ENCODE data around the gene MAP4K2. TPM values are rescaled to one million over a fixed set of nuclear protein-coding genes. Genes with fewer than 3 reads are reported as not detected.

The MAP4K2 gene
- total and polyA plus RNA-seq, 2 experiments from 2014 or later: 9.9 to 42.6 TPM

- Mint-ChIP-seq H3K27ac (no peak overlapping the region), H3K27me3 (ENCODE audit: insufficient read depth, low read depth, poor library complexity) (peaks cover 40% of the 10 kb centered on the region), H3K4me1 (peaks cover 35% of the 10 kb centered on the region), H3K36me3 (ENCODE audit: low read depth) (peaks cover 43% of the 10 kb centered on the region), H3K4me3 (no peak overlapping the region; the same call in 2 of the 3 replicates), H3K9me3 (no peaks in the 10 kb centered on the region)
- Histone ChIP-seq H4K20me1 (replicated peaks; ENCODE audit: insufficient read depth) (no peaks in the 10 kb centered on the region), H3K36me3 (ENCODE audit: insufficient read depth) (no peaks in the 10 kb centered on the region), H3K4me2 (peak overlapping the region; percentile 67; the same call in 1 of the 2 replicates), H3K4me3 (no peak overlapping the region), H3K9me2 (ENCODE audit: insufficient read depth) (no peaks in the 10 kb centered on the region), H3K27me3 (ENCODE audit: insufficient read depth) (peaks cover 34% of the 10 kb centered on the region), H2AFZ (no peak overlapping the region), H3K79me2 (replicated peaks; ENCODE audit: insufficient read depth) (no peaks in the 10 kb centered on the region), H3K27ac (ENCODE audit: low read depth) (no peak overlapping the region), H3K4me1 (ENCODE audit: insufficient read depth) (peaks cover 41% of the 10 kb centered on the region), H3F3A (replicated peaks; ENCODE audit: low read depth) (peaks cover 10% of the 10 kb centered on the region; the same call in 1 of the 2 replicates)
- no peak for DNase-seq (ENCODE audit: low spot score)
- TF ChIP-seq NANOG (IDR thresholded peaks at IDR 0.05; ENCODE audit: borderline replicate concordance) (no peak), CREB1 (CRISPR knock-in tag; IDR thresholded peaks at IDR 0.05; ENCODE audit: low read depth) (no peak), EZH2 (IDR thresholded peaks at IDR 0.05; ENCODE audit: low read depth, unreplicated experiment) (no peak), ETS1 (IDR thresholded peaks at IDR 0.05) (no peak), CTCF (conservative IDR thresholded peaks at IDR 0.05; ENCODE audit: low read depth in 2 of 2) (no peak)
- ATAC-seq: no peak
Observed at GRCh38 chr11:64739871-64740270, 63.1 kb downstream of the MAP4K2 start.

- Histone ChIP-seq H3K36me3 (ENCODE audit: insufficient read depth) (no peaks in the 10 kb centered on the region), H3K4me1 (ENCODE audit: insufficient read depth) (peaks cover 41% of the 10 kb centered on the region), H4K20me1 (replicated peaks; ENCODE audit: insufficient read depth) (no peaks in the 10 kb centered on the region), H2AFZ (no peak overlapping the region), H3K27me3 (ENCODE audit: insufficient read depth) (peaks cover 8% of the 10 kb centered on the region), H3F3A (replicated peaks; ENCODE audit: low read depth) (peaks cover 2% of the 10 kb centered on the region), H3K27ac (ENCODE audit: low read depth) (no peak overlapping the region), H3K9me2 (ENCODE audit: insufficient read depth) (no peaks in the 10 kb centered on the region), H3K4me3 (no peak overlapping the region), H3K4me2 (no peak overlapping the region), H3K79me2 (replicated peaks; ENCODE audit: insufficient read depth) (no peaks in the 10 kb centered on the region)
- H3K4me1 Mint-ChIP-seq: peaks cover 29% of the 10 kb centered on the region
- ATAC-seq (no peak), DNase-seq (ENCODE audit: low spot score) (no peak)
- peaks cover 26% of the 10 kb centered on the region for H3K27me3 Mint-ChIP-seq (ENCODE audit: insufficient read depth, low read depth, poor library complexity)
- no peak overlapping the region for H3K4me3 Mint-ChIP-seq
- peaks cover 63% of the 10 kb centered on the region for H3K36me3 Mint-ChIP-seq (ENCODE audit: low read depth)
- no peaks in the 10 kb centered on the region for H3K9me3 Mint-ChIP-seq
- no peak for TF ChIP-seq NANOG (IDR thresholded peaks at IDR 0.05; ENCODE audit: borderline replicate concordance)
- H3K27ac Mint-ChIP-seq: no peak overlapping the region
Observed at GRCh38 chr11:64736654-64737053, 66.4 kb downstream of the MAP4K2 start.

- Mint-ChIP-seq H3K36me3 (ENCODE audit: low read depth) (peaks cover 59% of the 10 kb centered on the region), H3K4me1 (peaks cover 26% of the 10 kb centered on the region), H3K27ac (no peak overlapping the region), H3K4me3 (no peak overlapping the region), H3K27me3 (ENCODE audit: insufficient read depth, low read depth, poor library complexity) (peaks cover 17% of the 10 kb centered on the region), H3K9me3 (no peaks in the 10 kb centered on the region)
- H4K20me1 ChIP-seq (replicated peaks; ENCODE audit: insufficient read depth): no peaks in the 10 kb centered on the region
- no peak overlapping the region for H3K27ac ChIP-seq (ENCODE audit: low read depth)
- H3K4me1 ChIP-seq (ENCODE audit: insufficient read depth): peaks cover 41% of the 10 kb centered on the region
- H3F3A ChIP-seq (replicated peaks; ENCODE audit: low read depth): peaks cover 2% of the 10 kb centered on the region
- DNase-seq (ENCODE audit: low spot score): no peak
- no peaks in the 10 kb centered on the region for H3K79me2 ChIP-seq (replicated peaks; ENCODE audit: insufficient read depth)
- no peak overlapping the region for H2AFZ ChIP-seq
- no peaks in the 10 kb centered on the region for H3K36me3 ChIP-seq (ENCODE audit: insufficient read depth)
- no peaks in the 10 kb centered on the region for H3K27me3 ChIP-seq (ENCODE audit: insufficient read depth)
- H3K9me2 ChIP-seq (ENCODE audit: insufficient read depth): no peaks in the 10 kb centered on the region
- H3K4me2 ChIP-seq: no peak overlapping the region
- no peak overlapping the region for H3K4me3 ChIP-seq
- ATAC-seq: no peak
- TF ChIP-seq EZH2 (IDR thresholded peaks at IDR 0.05; ENCODE audit: low read depth, unreplicated experiment): no peak
- no peak for TF ChIP-seq ZNF114 (CRISPR knock-in tag; IDR thresholded peaks at IDR 0.05)
- no peak for TF ChIP-seq REST (IDR thresholded peaks at IDR 0.05; ENCODE audit: unreplicated experiment)
- TF ChIP-seq STAT1 (IDR thresholded peaks at IDR 0.05; ENCODE audit: unreplicated experiment): no peak
- no peak for TF ChIP-seq EZH2phosphoT487 (IDR thresholded peaks at IDR 0.05; ENCODE audit: unreplicated experiment)
- TF ChIP-seq ETS1 (IDR thresholded peaks at IDR 0.05): no peak
Observed at GRCh38 chr11:64735725-64736259, 67.2 kb downstream of the MAP4K2 start.
